HFFc6 (cell line): ENCODE data around the gene GNAT1. TPM values are rescaled to one million over a fixed set of nuclear protein-coding genes. Genes with fewer than 3 reads are reported as not detected.

Experiments
- DNase-seq: peaks from one replicate; pipeline ENCODE4 v3.0.0-alpha.2; 2018
- H3K27ac Mint-ChIP-seq: 2 replicates; pipeline ENCODE4 v1.8.0; 2020; ENCODE audit warnings: mild to moderate bottlenecking, mixed read lengths
- H3K27me3 Mint-ChIP-seq: 2 replicates; pipeline ENCODE4 v1.8.0; 2021; ENCODE audit warnings: mild to moderate bottlenecking, moderate library complexity, mixed read lengths; ENCODE audit not compliant: insufficient read depth
- H3K36me3 Mint-ChIP-seq: 2 replicates; pipeline ENCODE4 v1.8.0; 2021; ENCODE audit warnings: low read depth, mixed read lengths
- H3K4me1 Mint-ChIP-seq: 2 replicates; pipeline ENCODE4 v1.8.0; 2020; ENCODE audit warnings: low read depth, mixed read lengths
- H3K4me3 Mint-ChIP-seq: 2 replicates; pipeline ENCODE4 v1.8.0; 2020; ENCODE audit warnings: mild to moderate bottlenecking, moderate library complexity, mixed read lengths
- H3K9me3 Mint-ChIP-seq: 2 replicates; pipeline ENCODE4 v1.8.0; 2020; ENCODE audit warnings: mild to moderate bottlenecking, mixed read lengths
- CTCF ChIP-seq: fragments of 200-600 bp; sonication (generic); IDR thresholded peaks from 2 replicates; pipeline ENCODE4 v1.5.0; 2021; ENCODE audit warnings: antibody characterized with exemption, mild to moderate bottlenecking
- total RNA-seq, 6 experiments: library from RNA; stranded (reverse); fragmentation: NEBNext Ultra II Directional; extraction: Animal tissue kit (Norgen Biotek cat#: 25700); gene quantifications; 2 replicates in 1 of 6; 3 replicates in 5 of 6; pipeline ENCODE4 v1.2.3, GENCODE V29; 2021

Gene GNAT1
- total RNA-seq, 6 experiments from 2014 or later, result not detected

GRCh38 chr3:50204804-50205412, 13.5 kb downstream of the GNAT1 start, which contains the start of gene SLC38A3:
Gene SLC38A3 (plus strand): TSS chr3:50205271. CDS start chr3:50214200, 8,929 bp downstream.
- no peak within 1 kb of the TSS for H3K4me3 Mint-ChIP-seq
- no peak for DNase-seq
- no peaks in the 10 kb centered on the region for H3K36me3 Mint-ChIP-seq
- no peak within 1 kb of the TSS for H3K27ac Mint-ChIP-seq
- H3K4me1 Mint-ChIP-seq, result 0 out of 2 replicates have a peak, but pooled peaks cover 5% of the 10 kb centered on the region
- no peak for TF ChIP-seq CTCF
- peaks cover 42% of the 10 kb centered on the region for H3K27me3 Mint-ChIP-seq
- H3K9me3 Mint-ChIP-seq, result no peaks in the 10 kb centered on the region

GRCh38 chr3:50205413-50206276, 14.2 kb downstream of the GNAT1 start:
- Mint-ChIP-seq H3K27ac (no peak overlapping the region), H3K9me3 (no peaks in the 10 kb centered on the region), H3K36me3 (no peaks in the 10 kb centered on the region), H3K4me3 (no peak overlapping the region), H3K27me3 (peaks cover 40% of the 10 kb centered on the region), H3K4me1 (0 out of 2 replicates have a peak, but pooled peaks cover 5% of the 10 kb centered on the region)
- no peak for TF ChIP-seq CTCF
- DNase-seq, result no peak

- Mint-ChIP-seq H3K27ac (no peak overlapping the region), H3K9me3 (no peaks in the 10 kb centered on the region), H3K36me3 (no peaks in the 10 kb centered on the region), H3K4me1 (0 out of 2 replicates have a peak, but pooled peaks cover 5% of the 10 kb centered on the region), H3K4me3 (no peak overlapping the region), H3K27me3 (peaks cover 30% of the 10 kb centered on the region)
- no peak for DNase-seq
- no peak for TF ChIP-seq CTCF
Observed at GRCh38 chr3:50207359-50208042, 16.1 kb downstream of the GNAT1 start.

- H3K36me3 Mint-ChIP-seq, result no peaks in the 10 kb centered on the region
- no peak overlapping the region for H3K27ac Mint-ChIP-seq
- H3K4me3 Mint-ChIP-seq, result no peak overlapping the region
- DNase-seq, result no peak
- 0 out of 2 replicates have a peak, but pooled peaks cover 5% of the 10 kb centered on the region for H3K4me1 Mint-ChIP-seq
- peaks cover 18% of the 10 kb centered on the region for H3K27me3 Mint-ChIP-seq
- no peak for TF ChIP-seq CTCF
- no peaks in the 10 kb centered on the region for H3K9me3 Mint-ChIP-seq
Observed at GRCh38 chr3:50208677-50209344, 17.4 kb downstream of the GNAT1 start.

- Mint-ChIP-seq H3K9me3 (no peaks in the 10 kb centered on the region), H3K27me3 (peaks cover 22% of the 10 kb centered on the region), H3K4me1 (no peaks in the 10 kb centered on the region), H3K4me3 (no peak overlapping the region), H3K36me3 (no peaks in the 10 kb centered on the region), H3K27ac (no peak overlapping the region)
- no peak for DNase-seq
- no peak for TF ChIP-seq CTCF
Observed at GRCh38 chr3:50210176-50210509, 18.7 kb downstream of the GNAT1 start.
